ENCODE data around the gene NDFIP1.

NDFIP1 gene

GRCh38 chr5:142091922-142092321, 16.7 kb upstream of the NDFIP1 start:
- no peak overlapping the region for H3K4me3 ChIP-seq (replicated peaks in 1 of 2; ENCODE audit: low read depth in 2 of 2, low read length in 2 of 2)
- no peak for DNase-seq (ENCODE audit: low read depth in 2 of 2)

GRCh38 chr5:142095035-142095434, 13.5 kb upstream of the NDFIP1 start:
- no peak for DNase-seq (ENCODE audit: low read depth in 2 of 2)
- no peak for TF ChIP-seq CTCF (IDR thresholded peaks at IDR 0.05; ENCODE audit: low read depth, low read length)
- H3K4me3 ChIP-seq (replicated peaks in 1 of 2; ENCODE audit: low read depth in 2 of 2, low read length in 2 of 2), result no peak overlapping the region

More at GRCh38 chr5:142091922-142092321, 16.7 kb upstream of the NDFIP1 start:
- no peak for TF ChIP-seq CTCF (IDR thresholded peaks at IDR 0.05; ENCODE audit: low read depth, low read length)

GRCh38 chr5:142095651-142096330, 12.8 kb upstream of the NDFIP1 start:
- no peak for TF ChIP-seq CTCF (IDR thresholded peaks at IDR 0.05; ENCODE audit: low read depth, low read length)
- DNase-seq (ENCODE audit: low read depth in 2 of 2), result no peak
- no peak overlapping the region for H3K4me3 ChIP-seq (replicated peaks in 1 of 2; ENCODE audit: low read depth in 2 of 2, low read length in 2 of 2)

GRCh38 chr5:142096382-142096781, 12.2 kb upstream of the NDFIP1 start:
- no peak for DNase-seq (ENCODE audit: low read depth in 2 of 2)
- no peak overlapping the region for H3K4me3 ChIP-seq (replicated peaks in 1 of 2; ENCODE audit: low read depth in 2 of 2, low read length in 2 of 2)
- no peak for TF ChIP-seq CTCF (IDR thresholded peaks at IDR 0.05; ENCODE audit: low read depth, low read length)

- H3K4me3 ChIP-seq (replicated peaks in 1 of 2; ENCODE audit: low read depth in 2 of 2, low read length in 2 of 2), result no peak overlapping the region
- TF ChIP-seq CTCF (IDR thresholded peaks at IDR 0.05; ENCODE audit: low read depth, low read length), result no peak
- DNase-seq (ENCODE audit: low read depth in 2 of 2), result no peak
Measured at GRCh38 chr5:142097681-142098080, 10.9 kb upstream of the NDFIP1 start.

GRCh38 chr5:142098275-142098674, 10.3 kb upstream of the NDFIP1 start:
- no peak for DNase-seq (ENCODE audit: low read depth in 2 of 2)
- H3K4me3 ChIP-seq (replicated peaks in 1 of 2; ENCODE audit: low read depth in 2 of 2, low read length in 2 of 2), result no peak overlapping the region
- no peak for TF ChIP-seq CTCF (IDR thresholded peaks at IDR 0.05; ENCODE audit: low read depth, low read length)

- no peak for DNase-seq (ENCODE audit: low read depth in 2 of 2)
Measured at GRCh38 chr5:142098931-142099330, 9.6 kb upstream of the NDFIP1 start.

More at GRCh38 chr5:142098931-142099330, 9.6 kb upstream of the NDFIP1 start:
- no peak overlapping the region for H3K4me3 ChIP-seq (replicated peaks in 1 of 2; ENCODE audit: low read depth in 2 of 2, low read length in 2 of 2)
- TF ChIP-seq CTCF (IDR thresholded peaks at IDR 0.05; ENCODE audit: low read depth, low read length), result no peak
